T1000 (cell line): ENCODE results near the gene RND3.
A peak's percentile ranks its signal among the peaks of the same experiment; 100 is the strongest.

Experiments
- DNase-seq: peaks from one replicate; lab custom pipeline; 2025; ENCODE audit warnings: mixed read lengths; lab: John Stamatoyannopoulos, UW

Gene RND3

GRCh38 chr2:150487537-150488429 lies at the start of gene RND3:
Gene RND3 (minus strand): TSS chr2:150487667. CDS start chr2:150487417, 250 bp downstream.
- peak; percentile 96 for DNase-seq

GRCh38 chr2:150535176-150535575 lies 47.7 kb upstream of the RND3 start:
- DNase-seq, result no peak

GRCh38 chr2:150532879-150533278 lies 45.4 kb upstream of the RND3 start:
- no peak for DNase-seq

- no peak for DNase-seq
Measured at GRCh38 chr2:150532020-150532419, 44.6 kb upstream of the RND3 start.

GRCh38 chr2:150531591-150531990 lies 44.1 kb upstream of the RND3 start:
- no peak for DNase-seq

GRCh38 chr2:150530168-150530567 lies 42.7 kb upstream of the RND3 start:
- no peak for DNase-seq

GRCh38 chr2:150528861-150529801 lies 41.7 kb upstream of the RND3 start:
- no peak for DNase-seq

- DNase-seq, result peak; percentile 32
Measured at GRCh38 chr2:150526827-150527226, 39.4 kb upstream of the RND3 start.

- DNase-seq, result no peak
Measured at GRCh38 chr2:150526006-150526405, 38.5 kb upstream of the RND3 start.

GRCh38 chr2:150522269-150522668 lies 34.8 kb upstream of the RND3 start:
- no peak for DNase-seq

- no peak for DNase-seq
Measured at GRCh38 chr2:150520887-150521664, 33.6 kb upstream of the RND3 start.

GRCh38 chr2:150520033-150520432 lies 32.6 kb upstream of the RND3 start:
- DNase-seq, result no peak

- no peak for DNase-seq
Measured at GRCh38 chr2:150517951-150518680, 30.6 kb upstream of the RND3 start.

GRCh38 chr2:150513647-150514046 lies 26.2 kb upstream of the RND3 start:
- DNase-seq, result no peak

GRCh38 chr2:150508497-150509137 lies 21.1 kb upstream of the RND3 start:
- DNase-seq, result no peak

- DNase-seq, result no peak
Measured at GRCh38 chr2:150507071-150507470, 19.6 kb upstream of the RND3 start.

- DNase-seq, result no peak
Measured at GRCh38 chr2:150505178-150505577, 17.7 kb upstream of the RND3 start.

GRCh38 chr2:150495993-150496627 lies 8.6 kb upstream of the RND3 start:
- DNase-seq, result peak; percentile 47

- DNase-seq, result no peak
Measured at GRCh38 chr2:150495001-150495400, 7.5 kb upstream of the RND3 start.
